ENCODE data around the gene SPTBN1. TPM values are rescaled to one million over a fixed set of nuclear protein-coding genes. Genes with fewer than 3 reads are reported as not detected.

The SPTBN1 gene
- total and polyA plus RNA-seq, 9 of the 15 experiments (the other 6 are each of a cell fraction or from before 2014, with no cell fraction given), result 8.9 to 66.8 (median 31.4) TPM

- WGBS (ENCODE audit: insufficient coverage, low coverage, missing lambda C conversion rate), result 88% methylated on average over 14 of the region's 14 CpGs
- Histone ChIP-seq H3K79me2 (ENCODE audit: control insufficient read depth, insufficient read depth, low read length) (no peaks in the 10 kb centered on the region), H3K4me3 (no peak overlapping the region), H3K9me3 (replicated peaks; ENCODE audit: control insufficient read depth, insufficient read depth, low read depth, low read length) (no peaks in the 10 kb centered on the region), H2AFZ (ENCODE audit: low read depth, low read length) (no peak overlapping the region), H3K36me3 (ENCODE audit: control insufficient read depth, insufficient read depth, low read length) (peaks cover 85% of the 10 kb centered on the region), H3K4me2 (ENCODE audit: insufficient read depth, low read length) (no peak overlapping the region), H3K4me1 (replicated peaks in 1 of 2; ENCODE audit: control insufficient read depth in 2 of 2, insufficient read depth in 2 of 2, low read length in 2 of 2) (no peaks in the 10 kb centered on the region), H3K27me3 (ENCODE audit: control insufficient read depth in 2 of 2, insufficient read depth in 2 of 2, low read length in 2 of 2) (no peaks in the 10 kb centered on the region), H3K9me1 (ENCODE audit: control insufficient read depth, insufficient read depth, low read length) (no peaks in the 10 kb centered on the region), H3K27ac (ENCODE audit: extremely low read depth, low read depth, low read length) (no peak overlapping the region), H4K20me1 (replicated peaks; ENCODE audit: control insufficient read depth, insufficient read depth, low read length) (no peaks in the 10 kb centered on the region), H3K9ac (ENCODE audit: insufficient read depth in 1 of 2, low read depth in 2 of 2, low read length in 2 of 2) (no peak overlapping the region)
- TF ChIP-seq ZNF511 (CRISPR knock-in tag; IDR thresholded peaks at IDR 0.05) (no peak), EWSR1 (IDR thresholded peaks at IDR 0.05; ENCODE audit: borderline replicate concordance, low read depth, partially characterized antibody) (no peak), ZFP1 (CRISPR knock-in tag; IDR thresholded peaks at IDR 0.05) (no peak), ZNF398 (CRISPR knock-in tag; IDR thresholded peaks at IDR 0.05) (no peak), ZNF696 (CRISPR knock-in tag; conservative IDR thresholded peaks at IDR 0.05) (no peak), CC2D1A (IDR thresholded peaks at IDR 0.05) (no peak), ZSCAN29 (IDR thresholded peaks at IDR 0.05) (no peak), ZNF778 (CRISPR knock-in tag; IDR thresholded peaks at IDR 0.05) (no peak), TARDBP (IDR thresholded peaks at IDR 0.05) (no peak), TSHZ1 (CRISPR knock-in tag; IDR thresholded peaks at IDR 0.05) (no peak), MTF1 (CRISPR knock-in tag; IDR thresholded peaks at IDR 0.05; ENCODE audit: borderline replicate concordance) (no peak), TRIM25 (IDR thresholded peaks at IDR 0.05; ENCODE audit: borderline replicate concordance) (no peak), HNRNPUL1 (IDR thresholded peaks at IDR 0.05; ENCODE audit: low read length) (no peak), HMBOX1 (IDR thresholded peaks at IDR 0.05) (no peak)
- POLR2A ChIA-PET, result interaction anchor here (1.0 to 1.1 kb wide), 3 partner anchors 11 to 93 kb away, joined by 3 to 4 read pairs (median 3); no protein-coding TSS in a partner anchor
- no TSS peak for BruUV-seq (replicated peaks)
- intact Hi-C loops (cut with micrococcal nuclease), result loop anchor here (5.0 kb wide), 1 partner anchor 83 kb away; no protein-coding TSS in a partner anchor
- DNase-seq (ENCODE audit: extremely low read depth in 1 of 4, low spot score in 3 of 4) (no peak), FAIRE-seq (no peak), ATAC-seq (no peak)
- in situ Hi-C loops (cut with MboI), result no loop called here
- CTCF ChIA-PET (ENCODE audit: low intra/inter-chr PET ratio), result no interaction called here
Observed at GRCh38 chr2:54655046-54655809, 199.1 kb downstream of the SPTBN1 start.

Data from K562 (cell line).